GM23338 (cell line): ENCODE measurements around the gene KIAA1217. TPM values are rescaled to one million over a fixed set of nuclear protein-coding genes. Genes with fewer than 3 reads are reported as not detected.

Experiments used
- ATAC-seq: fragments of 200-7000 bp; cut with Tn5 transposase; 3 replicates; pipeline ENCODE4 v1.9.1; 2020
- DNase-seq: peaks from one replicate; pipeline ENCODE4 v3.0.0-alpha.2; 2015; ENCODE audit warnings: low spot score
- H2AFZ ChIP-seq: fragments of 200-600 bp; sonication (generic); 2 replicates; pipeline ENCODE4 v1.8.0; 2016; ENCODE audit warnings: antibody characterized with exemption, mild to moderate bottlenecking, moderate library complexity
- H3F3A ChIP-seq: fragments of 200-600 bp; sonication (generic); replicated peaks from 2 replicates; pipeline ENCODE4 v1.8.0; 2017; ENCODE audit warnings: antibody characterized with exemption, mixed run types, low read depth
- H3K27ac ChIP-seq: fragments of 200-600 bp; sonication (generic); 2 replicates; pipeline ENCODE4 v1.6.1; 2016; ENCODE audit warnings: low read depth
- H3K27me3 ChIP-seq: fragments of 200-600 bp; sonication (generic); 2 replicates; pipeline ENCODE4 v1.8.0; 2016; ENCODE audit warnings: mild to moderate bottlenecking, mixed run types, moderate library complexity; ENCODE audit not compliant: insufficient read depth
- H3K36me3 ChIP-seq: fragments of 200-600 bp; sonication (generic); 2 replicates; pipeline ENCODE4 v1.8.0; 2016; ENCODE audit warnings: mild to moderate bottlenecking; ENCODE audit not compliant: insufficient read depth
- H3K4me1 ChIP-seq: fragments of 200-600 bp; sonication (generic); 2 replicates; pipeline ENCODE4 v1.8.0; 2016; ENCODE audit warnings: mild to moderate bottlenecking, moderate library complexity; ENCODE audit not compliant: insufficient read depth
- H3K4me2 ChIP-seq: fragments of 200-600 bp; sonication (generic); 2 replicates; pipeline ENCODE4 v1.7.1; 2017; ENCODE audit warnings: mixed run types
- H3K4me3 ChIP-seq: fragments of 200-600 bp; sonication (generic); 2 replicates; pipeline ENCODE4 v1.6.1; 2016; ENCODE audit warnings: mixed run types
- H3K79me2 ChIP-seq: fragments of 200-600 bp; sonication (generic); replicated peaks from 2 replicates; pipeline ENCODE4 v1.8.0; 2017; ENCODE audit warnings: mild to moderate bottlenecking; ENCODE audit not compliant: insufficient read depth
- H3K9me2 ChIP-seq: fragments of 200-600 bp; sonication (generic); 2 replicates; pipeline ENCODE4 v1.8.0; 2017; ENCODE audit not compliant: insufficient read depth
- H4K20me1 ChIP-seq: fragments of 200-600 bp; sonication (generic); replicated peaks from 2 replicates; pipeline ENCODE4 v1.8.0; 2017; ENCODE audit warnings: mild to moderate bottlenecking; ENCODE audit not compliant: insufficient read depth
- H3K27ac Mint-ChIP-seq: 2 replicates; pipeline ENCODE4 v1.8.0; 2020; ENCODE audit warnings: inconsistent platforms, mild to moderate bottlenecking, moderate library complexity, mixed read lengths
- H3K27me3 Mint-ChIP-seq: 3 replicates; pipeline ENCODE4 v1.8.0; 2022; ENCODE audit warnings: low read depth, mild to moderate bottlenecking, moderate library complexity, mixed read lengths, inconsistent platforms; ENCODE audit not compliant: insufficient read depth, poor library complexity
- H3K36me3 Mint-ChIP-seq: 3 replicates; pipeline ENCODE4 v1.8.0; 2021; ENCODE audit warnings: low read depth, mild to moderate bottlenecking, inconsistent platforms, moderate library complexity, mixed read lengths
- H3K4me1 Mint-ChIP-seq: 3 replicates; pipeline ENCODE4 v1.8.0; 2020; ENCODE audit warnings: mild to moderate bottlenecking, inconsistent platforms, mixed read lengths
- H3K4me3 Mint-ChIP-seq: 3 replicates; pipeline ENCODE4 v1.8.0; 2021; ENCODE audit warnings: moderate library complexity, mild to moderate bottlenecking, inconsistent platforms, mixed read lengths
- H3K9me3 Mint-ChIP-seq: 3 replicates; pipeline ENCODE4 v1.8.0; 2020; ENCODE audit warnings: moderate library complexity, mild to moderate bottlenecking, inconsistent platforms, mixed read lengths
- CREB1 ChIP-seq: fragments of 250-450 bp; sonication (Bioruptor Pico); IDR thresholded peaks from 2 replicates; pipeline ENCODE4 v1.5.0; 2020; ENCODE audit warnings: low read depth, mild to moderate bottlenecking, moderate library complexity
- EZH2 ChIP-seq: fragments of 200-600 bp; sonication (generic); IDR thresholded peaks from one replicate; pipeline ENCODE4 v1.8.0; 2017; ENCODE audit warnings: antibody characterized with exemption, mild to moderate bottlenecking, low read depth; ENCODE audit not compliant: unreplicated experiment
- EZH2phosphoT487 ChIP-seq: fragments of 200-600 bp; sonication (generic); IDR thresholded peaks from one replicate; pipeline ENCODE4 v1.8.1; 2018; ENCODE audit warnings: antibody characterized with exemption; ENCODE audit not compliant: unreplicated experiment
- NANOG ChIP-seq: IDR thresholded peaks from 2 replicates; pipeline ENCODE4 v1.6.1; 2016; ENCODE audit warnings: antibody characterized with exemption, borderline replicate concordance
- STAT1 ChIP-seq: IDR thresholded peaks from one replicate; pipeline ENCODE4 v1.6.1; 2016; ENCODE audit warnings: antibody characterized with exemption; ENCODE audit not compliant: unreplicated experiment
- ZNF114 ChIP-seq: fragments of 250-450 bp; sonication (Bioruptor Pico); IDR thresholded peaks from 2 replicates; pipeline ENCODE4 v1.5.0; 2020; ENCODE audit warnings: mild to moderate bottlenecking, moderate library complexity
- polyA plus RNA-seq: library from polyadenylated mRNA; unstranded; fragments of >200 nt; fragmentation: Nextera tagmentation; extraction: Ambion mirVana; gene quantifications from 2 replicates; pipeline ENCODE4 v1.2.1, GENCODE V29; 2016
- total RNA-seq: library from RNA; depleted of rRNA; stranded (reverse); fragments of >200 nt; shearing (Covaris generic); gene quantifications from 2 replicates; pipeline ENCODE4 v1.2.3, GENCODE V29; 2014
- TF ChIP-seq, protein P1 (sequence below): IDR thresholded peaks from one replicate; pipeline ENCODE4 v1.6.1; 2018; ENCODE audit warnings: antibody characterized with exemption; ENCODE audit not compliant: unreplicated experiment
- TF ChIP-seq, protein P2 (sequence below): IDR thresholded peaks from 2 replicates; pipeline ENCODE4 v1.6.1; 2016; ENCODE audit warnings: antibody characterized with exemption
- TF ChIP-seq, protein P3 (sequence below): fragments of 250-450 bp; sonication (Bioruptor Pico); IDR thresholded peaks from 2 replicates; pipeline ENCODE4 v1.5.0; 2020; ENCODE audit warnings: mild to moderate bottlenecking, moderate library complexity
- TF ChIP-seq, protein P4 (sequence below), 2 experiments: fragments of 200-600 bp in 1 of 2; sonication (generic) in 1 of 2; conservative IDR thresholded peaks; 2 replicates each; pipeline versions ENCODE4 v1.5.1 to v1.6.1; 2016 to 2017; ENCODE audit warnings: antibody characterized with exemption in 2 of 2, low read depth in 2 of 2, mild to moderate bottlenecking in 2 of 2, moderate library complexity in 1 of 2

KIAA1217 gene
- total and polyA plus RNA-seq, 2 experiments from 2014 or later: 6.4 to 9.1 TPM

DNA sequence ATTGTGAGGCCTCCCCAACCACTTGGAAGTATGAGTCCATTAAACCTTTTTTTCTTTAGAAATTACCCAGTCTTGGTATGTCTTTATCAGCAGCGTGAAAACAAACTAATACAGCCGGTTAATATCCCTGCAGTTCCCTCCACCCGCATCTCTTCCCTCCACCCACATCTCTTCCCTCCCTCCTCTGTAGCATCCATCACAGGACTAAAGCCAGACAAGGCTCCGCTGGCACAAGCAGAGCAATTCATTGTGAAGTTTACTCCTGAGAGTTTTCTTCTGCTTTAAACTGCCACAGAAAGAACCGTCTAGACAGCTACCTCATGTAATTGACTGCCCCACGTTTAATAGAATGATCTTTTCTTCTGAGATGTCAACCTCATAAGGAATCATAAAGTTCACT, 131.5 kb downstream of the KIAA1217 start (continued):
- TF ChIP-seq, protein P1, sequence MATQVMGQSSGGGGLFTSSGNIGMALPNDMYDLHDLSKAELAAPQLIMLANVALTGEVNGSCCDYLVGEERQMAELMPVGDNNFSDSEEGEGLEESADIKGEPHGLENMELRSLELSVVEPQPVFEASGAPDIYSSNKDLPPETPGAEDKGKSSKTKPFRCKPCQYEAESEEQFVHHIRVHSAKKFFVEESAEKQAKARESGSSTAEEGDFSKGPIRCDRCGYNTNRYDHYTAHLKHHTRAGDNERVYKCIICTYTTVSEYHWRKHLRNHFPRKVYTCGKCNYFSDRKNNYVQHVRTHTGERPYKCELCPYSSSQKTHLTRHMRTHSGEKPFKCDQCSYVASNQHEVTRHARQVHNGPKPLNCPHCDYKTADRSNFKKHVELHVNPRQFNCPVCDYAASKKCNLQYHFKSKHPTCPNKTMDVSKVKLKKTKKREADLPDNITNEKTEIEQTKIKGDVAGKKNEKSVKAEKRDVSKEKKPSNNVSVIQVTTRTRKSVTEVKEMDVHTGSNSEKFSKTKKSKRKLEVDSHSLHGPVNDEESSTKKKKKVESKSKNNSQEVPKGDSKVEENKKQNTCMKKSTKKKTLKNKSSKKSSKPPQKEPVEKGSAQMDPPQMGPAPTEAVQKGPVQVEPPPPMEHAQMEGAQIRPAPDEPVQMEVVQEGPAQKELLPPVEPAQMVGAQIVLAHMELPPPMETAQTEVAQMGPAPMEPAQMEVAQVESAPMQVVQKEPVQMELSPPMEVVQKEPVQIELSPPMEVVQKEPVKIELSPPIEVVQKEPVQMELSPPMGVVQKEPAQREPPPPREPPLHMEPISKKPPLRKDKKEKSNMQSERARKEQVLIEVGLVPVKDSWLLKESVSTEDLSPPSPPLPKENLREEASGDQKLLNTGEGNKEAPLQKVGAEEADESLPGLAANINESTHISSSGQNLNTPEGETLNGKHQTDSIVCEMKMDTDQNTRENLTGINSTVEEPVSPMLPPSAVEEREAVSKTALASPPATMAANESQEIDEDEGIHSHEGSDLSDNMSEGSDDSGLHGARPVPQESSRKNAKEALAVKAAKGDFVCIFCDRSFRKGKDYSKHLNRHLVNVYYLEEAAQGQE: no peak

DNA sequence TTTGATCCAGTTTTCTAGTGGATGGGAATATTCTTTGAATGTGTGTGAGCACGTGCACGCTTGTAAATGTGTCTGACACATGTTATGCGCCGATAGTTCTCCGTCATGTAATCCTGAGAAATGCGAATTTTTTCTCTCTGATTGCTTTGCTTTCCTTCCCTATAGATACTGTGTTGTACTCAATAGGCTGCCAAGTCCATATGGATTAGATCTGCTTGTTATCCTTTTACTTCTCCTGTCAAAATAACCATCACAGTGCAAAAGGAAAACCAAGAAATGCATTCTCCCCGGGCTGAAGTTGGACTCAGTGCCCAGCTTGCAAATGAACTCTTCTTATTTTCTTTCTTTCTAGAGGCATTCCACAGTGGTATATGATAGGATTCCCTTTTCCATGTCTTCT, 131.9 kb downstream of the KIAA1217 start:
- Mint-ChIP-seq H3K9me3 (no peaks in the 10 kb centered on the region), H3K4me1 (peaks cover 6% of the 10 kb centered on the region; the same call in 2 of the 3 replicates), H3K4me3 (no peak overlapping the region), H3K27ac (no peak overlapping the region), H3K27me3 (no peaks in the 10 kb centered on the region), H3K36me3 (no peaks in the 10 kb centered on the region)
- no peaks in the 10 kb centered on the region for H3K9me2 ChIP-seq
- H3K79me2 ChIP-seq: no peaks in the 10 kb centered on the region
- H3K27me3 ChIP-seq: no peaks in the 10 kb centered on the region
- H3K4me2 ChIP-seq: no peak overlapping the region
- ATAC-seq: no peak
- H2AFZ ChIP-seq: no peak overlapping the region
- H3K4me3 ChIP-seq: no peak overlapping the region
- H3K4me1 ChIP-seq: no peaks in the 10 kb centered on the region
- H4K20me1 ChIP-seq: no peaks in the 10 kb centered on the region
- H3K36me3 ChIP-seq: no peaks in the 10 kb centered on the region
- DNase-seq: no peak
- H3F3A ChIP-seq: no peaks in the 10 kb centered on the region
- no peak overlapping the region for H3K27ac ChIP-seq
- TF ChIP-seq EZH2phosphoT487 (no peak), CREB1 (CRISPR knock-in tag) (no peak), ZNF114 (CRISPR knock-in tag) (no peak), STAT1 (no peak), EZH2 (no peak), NANOG (no peak)
- TF ChIP-seq, protein P2, sequence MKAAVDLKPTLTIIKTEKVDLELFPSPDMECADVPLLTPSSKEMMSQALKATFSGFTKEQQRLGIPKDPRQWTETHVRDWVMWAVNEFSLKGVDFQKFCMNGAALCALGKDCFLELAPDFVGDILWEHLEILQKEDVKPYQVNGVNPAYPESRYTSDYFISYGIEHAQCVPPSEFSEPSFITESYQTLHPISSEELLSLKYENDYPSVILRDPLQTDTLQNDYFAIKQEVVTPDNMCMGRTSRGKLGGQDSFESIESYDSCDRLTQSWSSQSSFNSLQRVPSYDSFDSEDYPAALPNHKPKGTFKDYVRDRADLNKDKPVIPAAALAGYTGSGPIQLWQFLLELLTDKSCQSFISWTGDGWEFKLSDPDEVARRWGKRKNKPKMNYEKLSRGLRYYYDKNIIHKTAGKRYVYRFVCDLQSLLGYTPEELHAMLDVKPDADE: no peak
- TF ChIP-seq, protein P3, sequence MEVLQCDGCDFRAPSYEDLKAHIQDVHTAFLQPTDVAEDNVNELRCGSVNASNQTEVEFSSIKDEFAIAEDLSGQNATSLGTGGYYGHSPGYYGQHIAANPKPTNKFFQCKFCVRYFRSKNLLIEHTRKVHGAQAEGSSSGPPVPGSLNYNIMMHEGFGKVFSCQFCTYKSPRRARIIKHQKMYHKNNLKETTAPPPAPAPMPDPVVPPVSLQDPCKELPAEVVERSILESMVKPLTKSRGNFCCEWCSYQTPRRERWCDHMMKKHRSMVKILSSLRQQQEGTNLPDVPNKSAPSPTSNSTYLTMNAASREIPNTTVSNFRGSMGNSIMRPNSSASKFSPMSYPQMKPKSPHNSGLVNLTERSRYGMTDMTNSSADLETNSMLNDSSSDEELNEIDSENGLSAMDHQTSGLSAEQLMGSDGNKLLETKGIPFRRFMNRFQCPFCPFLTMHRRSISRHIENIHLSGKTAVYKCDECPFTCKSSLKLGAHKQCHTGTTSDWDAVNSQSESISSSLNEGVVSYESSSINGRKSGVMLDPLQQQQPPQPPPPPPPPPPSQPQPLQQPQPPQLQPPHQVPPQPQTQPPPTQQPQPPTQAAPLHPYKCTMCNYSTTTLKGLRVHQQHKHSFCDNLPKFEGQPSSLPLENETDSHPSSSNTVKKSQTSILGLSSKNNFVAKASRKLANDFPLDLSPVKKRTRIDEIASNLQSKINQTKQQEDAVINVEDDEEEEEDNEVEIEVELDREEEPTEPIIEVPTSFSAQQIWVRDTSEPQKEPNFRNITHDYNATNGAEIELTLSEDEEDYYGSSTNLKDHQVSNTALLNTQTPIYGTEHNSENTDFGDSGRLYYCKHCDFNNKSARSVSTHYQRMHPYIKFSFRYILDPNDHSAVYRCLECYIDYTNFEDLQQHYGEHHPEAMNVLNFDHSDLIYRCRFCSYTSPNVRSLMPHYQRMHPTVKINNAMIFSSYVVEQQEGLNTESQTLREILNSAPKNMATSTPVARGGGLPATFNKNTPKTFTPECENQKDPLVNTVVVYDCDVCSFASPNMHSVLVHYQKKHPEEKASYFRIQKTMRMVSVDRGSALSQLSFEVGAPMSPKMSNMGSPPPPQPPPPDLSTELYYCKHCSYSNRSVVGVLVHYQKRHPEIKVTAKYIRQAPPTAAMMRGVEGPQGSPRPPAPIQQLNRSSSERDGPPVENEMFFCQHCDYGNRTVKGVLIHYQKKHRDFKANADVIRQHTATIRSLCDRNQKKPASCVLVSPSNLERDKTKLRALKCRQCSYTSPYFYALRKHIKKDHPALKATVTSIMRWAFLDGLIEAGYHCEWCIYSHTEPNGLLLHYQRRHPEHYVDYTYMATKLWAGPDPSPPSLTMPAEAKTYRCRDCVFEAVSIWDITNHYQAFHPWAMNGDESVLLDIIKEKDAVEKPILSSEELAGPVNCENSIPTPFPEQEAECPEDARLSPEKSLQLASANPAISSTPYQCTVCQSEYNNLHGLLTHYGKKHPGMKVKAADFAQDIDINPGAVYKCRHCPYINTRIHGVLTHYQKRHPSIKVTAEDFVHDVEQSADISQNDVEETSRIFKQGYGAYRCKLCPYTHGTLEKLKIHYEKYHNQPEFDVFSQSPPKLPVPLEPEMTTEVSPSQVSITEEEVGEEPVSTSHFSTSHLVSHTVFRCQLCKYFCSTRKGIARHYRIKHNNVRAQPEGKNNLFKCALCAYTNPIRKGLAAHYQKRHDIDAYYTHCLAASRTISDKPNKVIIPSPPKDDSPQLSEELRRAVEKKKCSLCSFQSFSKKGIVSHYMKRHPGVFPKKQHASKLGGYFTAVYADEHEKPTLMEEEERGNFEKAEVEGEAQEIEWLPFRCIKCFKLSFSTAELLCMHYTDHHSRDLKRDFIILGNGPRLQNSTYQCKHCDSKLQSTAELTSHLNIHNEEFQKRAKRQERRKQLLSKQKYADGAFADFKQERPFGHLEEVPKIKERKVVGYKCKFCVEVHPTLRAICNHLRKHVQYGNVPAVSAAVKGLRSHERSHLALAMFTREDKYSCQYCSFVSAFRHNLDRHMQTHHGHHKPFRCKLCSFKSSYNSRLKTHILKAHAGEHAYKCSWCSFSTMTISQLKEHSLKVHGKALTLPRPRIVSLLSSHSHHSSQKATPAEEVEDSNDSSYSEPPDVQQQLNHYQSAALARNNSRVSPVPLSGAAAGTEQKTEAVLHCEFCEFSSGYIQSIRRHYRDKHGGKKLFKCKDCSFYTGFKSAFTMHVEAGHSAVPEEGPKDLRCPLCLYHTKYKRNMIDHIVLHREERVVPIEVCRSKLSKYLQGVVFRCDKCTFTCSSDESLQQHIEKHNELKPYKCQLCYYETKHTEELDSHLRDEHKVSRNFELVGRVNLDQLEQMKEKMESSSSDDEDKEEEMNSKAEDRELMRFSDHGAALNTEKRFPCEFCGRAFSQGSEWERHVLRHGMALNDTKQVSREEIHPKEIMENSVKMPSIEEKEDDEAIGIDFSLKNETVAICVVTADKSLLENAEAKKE (CRISPR knock-in tag): no peak
- TF ChIP-seq, protein P4, sequence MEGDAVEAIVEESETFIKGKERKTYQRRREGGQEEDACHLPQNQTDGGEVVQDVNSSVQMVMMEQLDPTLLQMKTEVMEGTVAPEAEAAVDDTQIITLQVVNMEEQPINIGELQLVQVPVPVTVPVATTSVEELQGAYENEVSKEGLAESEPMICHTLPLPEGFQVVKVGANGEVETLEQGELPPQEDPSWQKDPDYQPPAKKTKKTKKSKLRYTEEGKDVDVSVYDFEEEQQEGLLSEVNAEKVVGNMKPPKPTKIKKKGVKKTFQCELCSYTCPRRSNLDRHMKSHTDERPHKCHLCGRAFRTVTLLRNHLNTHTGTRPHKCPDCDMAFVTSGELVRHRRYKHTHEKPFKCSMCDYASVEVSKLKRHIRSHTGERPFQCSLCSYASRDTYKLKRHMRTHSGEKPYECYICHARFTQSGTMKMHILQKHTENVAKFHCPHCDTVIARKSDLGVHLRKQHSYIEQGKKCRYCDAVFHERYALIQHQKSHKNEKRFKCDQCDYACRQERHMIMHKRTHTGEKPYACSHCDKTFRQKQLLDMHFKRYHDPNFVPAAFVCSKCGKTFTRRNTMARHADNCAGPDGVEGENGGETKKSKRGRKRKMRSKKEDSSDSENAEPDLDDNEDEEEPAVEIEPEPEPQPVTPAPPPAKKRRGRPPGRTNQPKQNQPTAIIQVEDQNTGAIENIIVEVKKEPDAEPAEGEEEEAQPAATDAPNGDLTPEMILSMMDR (conservative IDR thresholded peaks at IDR 0.05; ENCODE audit: low read depth in 2 of 2): no peak
